Ramos (cell line): ENCODE data around the gene SLC22A13.
"Not testable (repeated sequence)": the region's sequence is repeated elsewhere in the genome, so short reads cannot be mapped to it uniquely, and the experiment has no call there.

ENCODE experiments used
- in situ Hi-C: fragments of 300-500 bp; cut with MboI; formaldehyde crosslinking; loops from one replicate; pipeline ENCODE4 v1.14.3; 2022; ENCODE audit warnings: low sequenced_read_pairs; ENCODE audit not compliant: unreplicated experiment

The SLC22A13 gene

DNA sequence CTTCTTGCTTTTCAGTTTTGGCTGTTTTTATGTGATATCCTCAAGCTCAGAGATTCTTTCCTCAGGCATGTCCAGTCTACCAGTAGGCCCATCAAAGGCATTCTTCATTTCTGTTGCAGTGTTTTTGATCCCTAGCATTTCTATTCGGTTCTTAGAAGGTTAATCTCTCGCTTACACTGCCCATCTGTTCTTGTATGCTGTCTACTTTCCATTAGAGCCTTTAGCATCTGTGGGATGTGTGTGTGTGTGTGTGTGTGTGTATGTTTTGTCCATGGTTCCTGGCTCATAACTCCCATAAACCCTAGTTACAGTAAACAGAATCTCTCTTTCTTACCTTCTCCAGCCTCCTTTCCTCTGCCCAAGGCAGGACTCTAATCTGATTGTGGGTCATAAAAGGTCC, 5.1 kb upstream of the SLC22A13 start:
- in situ Hi-C loops, result no loop called here

GRCh38 chr3:38264353-38264771, 1.2 kb upstream of the SLC22A13 start:
- in situ Hi-C loops, result no loop called here

- in situ Hi-C loops, result no loop called here
These were observed 833 bp upstream of the SLC22A13 start for GRCh38 chr3:38264779-38265178.

DNA sequence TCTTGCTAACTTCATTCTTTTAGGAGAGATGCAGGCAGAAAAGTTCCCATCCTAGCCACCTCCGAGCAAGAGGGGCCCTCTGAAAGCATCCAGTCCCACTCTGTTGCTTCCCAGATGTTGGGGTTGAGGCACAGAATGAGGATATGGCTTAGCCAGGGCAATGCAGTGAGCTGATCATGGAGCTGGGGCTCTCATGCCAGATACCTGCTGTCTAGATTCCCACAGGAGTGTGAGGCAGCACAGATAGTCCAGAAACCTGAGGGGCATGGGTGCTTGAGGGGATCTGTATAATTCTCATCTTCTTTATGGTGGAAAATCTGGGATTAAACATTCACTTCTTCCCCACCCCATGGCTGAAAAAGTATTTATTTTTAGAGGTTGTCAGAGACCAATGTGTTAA, 1.2 kb downstream of the SLC22A13 start:
- in situ Hi-C loops, result no loop called here

DNA sequence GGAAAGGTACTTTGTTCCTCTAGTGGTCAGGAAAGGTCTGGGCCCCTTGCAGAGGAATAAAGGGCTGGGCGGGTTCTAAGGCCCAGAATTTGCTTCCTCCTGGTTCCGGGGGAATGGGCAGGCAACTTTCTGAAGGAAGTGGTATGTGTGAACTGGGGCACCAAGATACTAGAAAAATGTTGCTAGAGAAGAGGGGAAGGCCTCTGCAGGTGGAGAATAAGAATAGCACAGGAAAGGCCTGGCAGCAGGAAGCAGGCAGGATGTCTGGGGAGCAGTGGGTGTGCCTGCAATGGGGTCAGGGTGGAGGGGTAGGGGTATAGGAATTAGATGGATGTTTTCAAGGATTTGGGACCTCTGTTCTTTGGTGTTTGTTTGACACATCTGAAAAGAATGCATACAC, 2.0 kb downstream of the SLC22A13 start:
- in situ Hi-C loops, result no loop called here

DNA sequence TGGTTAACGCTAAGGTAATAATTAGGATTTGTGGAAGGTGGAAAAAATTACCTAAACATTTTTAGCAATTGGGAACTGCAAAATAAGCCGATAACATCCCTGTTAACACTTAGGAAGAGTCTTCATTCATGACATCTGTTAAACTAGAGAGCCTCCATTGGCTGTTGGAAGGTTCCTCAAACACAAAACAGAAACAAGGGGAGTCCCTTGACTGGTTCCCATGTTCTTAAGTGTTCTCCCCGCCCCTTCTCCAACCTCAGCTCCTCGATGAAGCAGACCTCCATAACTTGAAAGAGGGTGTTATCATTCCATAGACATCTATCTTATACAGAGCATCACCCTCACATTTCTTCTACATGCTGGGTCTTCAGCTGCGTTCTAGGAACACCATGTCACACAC, 2.5 kb downstream of the SLC22A13 start:
- in situ Hi-C loops, result no loop called here

DNA sequence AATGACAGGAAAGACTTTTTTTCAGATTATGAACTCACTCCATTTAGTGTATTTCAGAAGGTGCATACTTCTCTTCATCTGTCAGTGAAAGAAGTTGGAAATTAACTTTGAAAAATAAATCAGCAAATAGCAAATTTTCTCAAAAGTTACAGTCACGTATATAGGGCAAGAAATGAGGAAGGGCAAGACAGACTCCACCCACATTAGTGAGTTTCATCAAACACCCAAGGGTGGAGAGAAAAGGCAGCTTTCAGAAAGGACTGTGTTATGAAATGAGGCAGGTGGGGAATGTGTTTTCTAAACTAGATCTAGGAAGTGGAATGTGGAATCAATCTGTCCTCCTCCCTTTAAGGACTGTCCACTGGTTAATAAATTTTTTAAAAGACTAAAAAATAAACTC, 2.9 kb downstream of the SLC22A13 start:
- in situ Hi-C loops, result no loop called here

- in situ Hi-C loops, result no loop called here
These were observed 5.0 kb downstream of the SLC22A13 start for GRCh38 chr3:38270606-38271005.

GRCh38 chr3:38271553-38271952, 5.9 kb downstream of the SLC22A13 start:
- in situ Hi-C loops, result no loop called here

- in situ Hi-C loops, result no loop called here
These were observed 9.4 kb downstream of the SLC22A13 start for GRCh38 chr3:38274864-38275649.

GRCh38 chr3:38275658-38276057, 10.0 kb downstream of the SLC22A13 start:
- in situ Hi-C loops, result no loop called here

GRCh38 chr3:38276081-38276916, 10.7 kb downstream of the SLC22A13 start:
- in situ Hi-C loops, result no loop called here

GRCh38 chr3:38276917-38277630, 11.5 kb downstream of the SLC22A13 start:
- in situ Hi-C loops, result no loop called here

GRCh38 chr3:38278841-38279240, 13.2 kb downstream of the SLC22A13 start:
- in situ Hi-C loops, result no loop called here

DNA sequence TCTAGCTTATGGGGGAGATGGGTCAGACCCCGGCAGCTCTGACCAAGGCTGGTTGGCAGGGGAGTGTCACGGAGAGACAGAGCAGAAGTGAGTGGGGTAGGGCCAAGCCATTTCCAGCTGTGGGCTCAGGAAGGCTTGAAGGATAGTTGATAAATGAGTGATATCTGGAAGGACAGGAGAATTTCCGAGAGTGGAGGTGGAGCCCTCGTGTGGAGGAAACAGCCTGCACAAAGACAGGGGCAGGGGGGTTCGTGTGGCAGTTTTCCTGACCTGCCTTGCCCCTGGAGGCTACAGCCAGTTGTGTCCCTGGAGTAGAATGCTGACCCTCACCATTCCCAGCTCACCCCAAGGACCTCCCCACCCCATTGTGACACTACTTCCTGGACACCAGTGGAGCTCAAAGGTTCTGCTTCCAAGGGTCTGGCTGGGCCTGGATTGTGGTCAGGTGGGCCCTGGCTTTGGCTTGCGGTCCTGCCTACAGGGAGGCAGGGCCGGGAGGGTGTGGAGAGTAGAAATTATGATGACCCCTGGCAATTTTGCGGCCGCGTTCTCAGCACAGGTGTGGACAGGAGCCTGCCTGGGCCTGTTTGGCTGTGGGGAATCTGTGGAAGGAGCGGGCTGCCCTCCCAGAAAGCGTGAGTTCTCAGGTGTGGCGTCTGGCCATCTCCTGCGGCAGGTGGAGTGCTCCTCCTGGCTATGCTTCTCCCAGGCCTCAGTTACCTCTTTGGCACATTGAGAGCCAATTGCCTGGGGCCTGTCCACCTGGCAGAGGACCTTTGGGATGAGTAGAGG, 16.5 kb downstream of the SLC22A13 start, which contains the start of gene SLC22A14:
TSS of gene SLC22A14 (plus strand) at position 400 of the 792 bp plus-strand sequence. CDS start 23,733 bp downstream, outside the sequence.
- in situ Hi-C loops, result no loop called here

DNA sequence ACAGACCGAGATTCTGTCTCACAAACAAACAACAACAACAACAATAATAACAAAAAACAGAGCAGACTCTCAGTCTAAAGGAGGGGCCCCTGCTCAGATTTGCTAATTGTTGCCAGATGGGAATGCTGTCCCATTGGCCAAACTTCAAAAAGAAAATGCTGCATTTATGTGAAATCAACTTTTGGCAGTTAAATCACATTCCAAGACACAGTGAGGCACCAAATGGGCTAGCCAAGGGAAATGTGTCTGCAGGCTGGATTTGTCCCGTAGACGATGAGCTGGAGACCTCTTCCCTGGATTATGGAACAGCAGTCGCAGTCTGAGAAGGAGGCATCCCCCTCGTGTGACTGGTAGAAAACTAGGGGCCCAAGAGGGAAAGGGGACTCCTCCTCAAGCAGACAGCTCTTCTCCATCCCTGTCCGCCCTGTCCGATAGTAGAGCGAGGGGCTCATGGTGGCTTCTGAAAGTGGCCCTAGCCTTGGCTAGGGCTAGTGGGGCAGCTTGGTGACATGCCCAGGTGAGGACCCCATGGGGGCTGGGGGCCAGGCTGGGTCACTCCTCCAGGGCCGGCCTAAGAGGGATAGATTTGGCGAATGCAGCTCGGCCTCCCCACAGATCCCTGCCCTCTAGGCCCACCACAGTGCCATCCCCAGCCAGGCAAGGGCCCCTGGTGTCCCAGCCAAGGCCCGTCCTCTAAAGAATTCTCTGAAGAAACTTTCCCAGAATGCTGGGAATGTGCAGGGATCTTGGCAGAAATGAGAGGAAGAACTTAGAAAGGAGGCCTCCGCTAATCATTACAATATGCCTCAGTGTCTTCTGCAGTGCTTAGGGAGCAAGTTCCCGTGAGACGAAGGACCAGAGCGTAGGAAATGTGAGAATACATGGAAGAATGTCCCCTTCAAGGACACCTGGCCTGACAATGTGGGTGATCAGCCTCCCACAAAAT, 18.5 kb downstream of the SLC22A13 start:
- in situ Hi-C loops, result no loop called here

- in situ Hi-C loops, result no loop called here
These were observed 19.1 kb downstream of the SLC22A13 start for GRCh38 chr3:38284756-38285150.

DNA sequence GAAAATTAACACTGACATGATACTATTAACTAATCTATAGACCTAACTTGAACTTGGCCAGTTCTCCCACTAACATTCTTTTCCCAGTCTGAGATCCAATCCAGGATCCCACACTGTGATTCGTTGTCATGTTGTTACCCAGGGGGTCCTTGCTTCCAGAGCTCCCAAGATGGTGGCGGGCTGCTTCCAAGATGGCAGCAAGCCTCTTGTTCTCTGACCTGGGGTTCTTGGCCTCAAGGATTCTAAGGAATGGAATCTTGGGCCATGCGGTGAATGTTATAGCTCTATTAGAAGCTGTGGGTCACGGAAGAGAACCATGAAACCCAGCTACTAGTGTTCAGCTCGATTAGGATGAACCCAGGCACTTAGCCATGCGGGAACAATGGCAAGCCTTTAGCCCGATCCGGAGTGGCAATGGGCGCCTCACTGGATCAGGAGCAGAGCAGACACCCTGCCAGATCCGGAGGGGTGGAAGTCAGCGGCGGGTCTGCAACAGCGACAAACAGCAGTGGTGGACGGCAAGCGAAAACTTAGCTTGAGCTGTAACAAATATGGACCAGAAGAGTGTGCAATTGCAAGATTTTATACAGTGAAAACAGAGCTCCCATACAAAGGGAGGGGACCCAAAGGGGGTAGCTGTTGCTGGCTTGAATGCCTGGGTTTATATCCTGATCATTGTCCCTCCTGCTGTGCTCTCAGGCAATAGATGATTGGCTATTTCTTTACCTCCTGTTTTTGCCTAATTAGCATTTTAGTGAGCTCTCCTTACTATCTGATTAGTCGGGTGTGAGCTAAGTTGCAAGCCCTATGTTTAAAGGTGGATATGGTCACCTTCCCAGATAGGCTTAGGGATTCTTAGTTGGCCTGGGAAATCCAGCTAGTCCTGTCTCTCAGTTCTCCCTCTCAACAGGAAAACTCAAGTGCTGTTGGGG, 23.9 kb downstream of the SLC22A13 start:
- in situ Hi-C loops, result not testable (repeated sequence)
